ENCODE measurements around the gene GPX4.
"Not testable (repeated sequence)": the region's sequence is repeated elsewhere in the genome, so short reads cannot be mapped to it uniquely, and the experiment has no call there.

GPX4 gene

DNA sequence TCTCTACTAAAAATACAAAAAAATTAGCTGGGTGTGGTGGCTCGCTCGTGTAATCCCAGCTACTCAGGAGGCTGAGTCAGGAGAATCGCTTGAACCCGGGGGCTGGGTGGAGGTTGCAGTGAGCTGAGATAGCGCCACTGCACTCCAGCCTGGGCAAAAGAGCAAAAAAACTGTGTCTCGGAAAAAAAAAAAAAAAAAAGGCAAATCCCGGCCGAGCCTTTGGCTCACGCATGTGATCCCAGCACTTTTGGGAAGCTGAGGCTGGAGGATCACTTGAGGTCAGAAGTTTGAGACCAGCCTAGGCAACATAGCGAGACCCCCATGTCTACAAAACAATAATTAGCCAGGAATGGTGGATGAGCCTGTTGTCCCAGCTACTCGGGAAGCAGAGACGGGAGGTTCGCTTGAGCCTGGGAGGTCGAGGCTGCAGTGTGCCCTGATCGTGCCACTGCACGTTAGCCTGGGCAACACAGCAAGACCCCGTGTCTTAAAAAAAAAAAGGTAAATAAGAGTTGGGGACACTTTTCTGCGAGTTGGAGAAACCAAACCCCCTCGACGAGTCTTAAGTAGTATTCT is 574 bp upstream of the GPX4 start:
- no peak for DNase-seq

DNA sequence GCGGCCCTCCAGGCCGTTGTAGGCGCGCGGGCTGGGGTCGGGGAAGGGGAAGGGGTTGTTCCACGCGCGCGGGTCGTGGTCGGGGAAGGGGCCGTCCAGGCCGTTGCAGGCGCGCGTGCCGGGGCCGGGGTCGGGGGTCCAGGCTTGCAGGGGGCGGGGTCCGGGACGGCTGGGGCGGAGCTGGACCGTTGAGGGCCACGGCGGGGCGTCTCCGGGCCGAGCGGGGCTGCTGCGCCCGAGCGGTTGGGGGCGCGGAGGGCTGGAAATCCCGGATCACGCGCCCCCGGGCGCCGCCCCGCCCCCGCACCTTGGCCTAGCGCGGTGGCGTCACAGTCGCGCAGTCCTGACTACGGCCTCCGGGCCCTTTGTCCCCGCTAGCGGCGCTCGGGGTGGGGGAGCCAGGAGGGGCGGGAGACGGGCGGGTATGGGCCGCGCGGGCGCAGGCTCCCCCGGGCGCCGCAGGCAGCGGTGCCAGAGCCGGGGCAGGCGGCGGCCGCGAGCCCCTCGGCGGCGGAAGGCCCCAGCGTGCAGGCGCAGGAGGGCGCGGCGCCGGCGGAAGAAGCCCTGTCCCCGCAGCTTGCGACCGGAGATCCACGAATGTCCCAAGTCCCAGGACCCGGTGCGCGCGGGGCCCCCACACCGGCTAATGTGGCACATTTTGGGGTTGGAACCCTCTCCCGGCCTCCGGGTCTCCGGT is 665 bp downstream of the GPX4 start:
- peak; percentile 47 to 60 (median 56) for DNase-seq

DNA sequence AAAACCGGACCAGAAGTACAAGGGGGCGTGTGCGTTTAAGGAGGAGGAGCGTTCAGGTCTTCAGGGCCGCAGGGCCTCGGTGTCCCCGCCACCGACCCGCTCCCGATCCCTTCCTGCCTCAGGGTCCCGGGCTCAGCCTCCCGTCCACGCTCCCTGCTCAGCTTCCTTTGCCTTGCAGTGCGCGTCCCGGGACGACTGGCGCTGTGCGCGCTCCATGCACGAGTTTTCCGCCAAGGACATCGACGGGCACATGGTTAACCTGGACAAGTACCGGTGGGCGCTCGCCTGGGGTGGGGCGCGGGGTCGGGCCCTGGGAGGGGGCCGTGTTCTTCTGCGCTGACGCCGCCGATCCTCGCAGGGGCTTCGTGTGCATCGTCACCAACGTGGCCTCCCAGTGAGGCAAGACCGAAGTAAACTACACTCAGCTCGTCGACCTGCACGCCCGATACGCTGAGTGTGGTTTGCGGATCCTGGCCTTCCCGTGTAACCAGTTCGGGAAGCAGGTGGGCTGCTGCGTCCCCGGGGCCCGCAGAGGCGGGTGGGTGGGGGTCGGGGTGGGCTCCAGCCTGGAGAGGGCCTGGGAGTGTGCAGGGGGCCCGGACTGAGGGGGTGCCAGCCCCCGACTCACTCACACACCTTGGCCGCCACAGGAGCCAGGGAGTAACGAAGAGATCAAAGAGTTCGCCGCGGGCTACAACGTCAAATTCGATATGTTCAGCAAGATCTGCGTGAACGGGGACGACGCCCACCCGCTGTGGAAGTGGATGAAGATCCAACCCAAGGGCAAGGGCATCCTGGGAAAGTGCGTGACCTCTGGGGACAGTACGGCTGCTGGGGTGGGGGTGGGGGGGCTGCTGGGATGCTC is 1.4 kb downstream of the GPX4 start:
- no peak for DNase-seq

DNA sequence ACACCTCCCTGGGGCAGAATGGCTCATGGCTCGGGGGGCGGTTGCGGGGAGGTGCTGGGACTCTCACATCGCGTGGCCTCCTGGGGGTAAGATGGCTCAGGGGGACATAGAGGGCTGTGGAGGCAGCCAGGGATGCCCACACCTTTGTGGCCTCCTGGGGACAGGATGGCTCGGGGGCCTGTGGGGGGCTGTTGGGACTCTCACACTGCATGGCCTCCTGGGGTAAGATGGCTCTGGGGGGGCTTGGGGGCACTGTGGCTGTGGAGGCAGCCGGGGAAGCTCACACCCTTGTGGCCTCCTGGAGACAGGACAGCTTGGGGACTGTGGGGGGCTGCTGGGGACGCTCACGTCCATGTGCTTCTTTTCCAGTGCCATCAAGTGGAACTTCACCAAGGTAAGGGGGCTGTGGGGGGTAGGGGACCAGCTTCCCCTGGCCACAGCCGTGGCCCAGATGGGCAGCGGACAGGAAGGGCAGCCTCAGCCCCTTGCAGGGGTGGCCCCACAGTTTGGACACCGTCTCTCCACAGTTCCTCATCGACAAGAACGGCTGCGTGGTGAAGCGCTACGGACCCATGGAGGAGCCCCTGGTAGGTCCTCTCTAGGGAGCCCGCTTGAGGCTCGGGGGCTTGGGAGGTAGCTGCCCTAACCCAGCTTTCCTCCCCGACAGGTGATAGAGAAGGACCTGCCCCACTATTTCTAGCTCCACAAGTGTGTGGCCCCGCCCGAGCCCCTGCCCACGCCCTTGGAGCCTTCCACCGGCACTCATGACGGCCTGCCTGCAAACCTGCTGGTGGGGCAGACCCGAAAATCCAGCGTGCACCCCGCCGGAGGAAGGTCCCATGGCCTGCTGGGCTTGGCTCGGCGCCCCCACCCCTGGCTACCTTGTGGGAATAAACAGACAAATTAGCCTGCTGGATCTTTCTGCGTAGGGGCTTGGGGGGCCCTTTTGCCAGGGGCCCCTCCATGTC is 2.4 kb downstream of the GPX4 start:
- DNase-seq = no peak

- DNase-seq = no peak
These were observed 3.3 kb downstream of the GPX4 start for GRCh38 chr19:1106841-1107660.

GRCh38 chr19:1107661-1108261 is 4.0 kb downstream of the GPX4 start:
- DNase-seq = no peak

- no peak for DNase-seq
These were observed 4.7 kb downstream of the GPX4 start for GRCh38 chr19:1108291-1109031.

GRCh38 chr19:1109032-1109551 is 5.3 kb downstream of the GPX4 start:
- no peak for DNase-seq

GRCh38 chr19:1109697-1110671 is 6.2 kb downstream of the GPX4 start:
- DNase-seq = no peak

- DNase-seq = no peak
These were observed 7.2 kb downstream of the GPX4 start for GRCh38 chr19:1110809-1111640.

- DNase-seq = no peak
These were observed 8.0 kb downstream of the GPX4 start for GRCh38 chr19:1111641-1112267.

DNA sequence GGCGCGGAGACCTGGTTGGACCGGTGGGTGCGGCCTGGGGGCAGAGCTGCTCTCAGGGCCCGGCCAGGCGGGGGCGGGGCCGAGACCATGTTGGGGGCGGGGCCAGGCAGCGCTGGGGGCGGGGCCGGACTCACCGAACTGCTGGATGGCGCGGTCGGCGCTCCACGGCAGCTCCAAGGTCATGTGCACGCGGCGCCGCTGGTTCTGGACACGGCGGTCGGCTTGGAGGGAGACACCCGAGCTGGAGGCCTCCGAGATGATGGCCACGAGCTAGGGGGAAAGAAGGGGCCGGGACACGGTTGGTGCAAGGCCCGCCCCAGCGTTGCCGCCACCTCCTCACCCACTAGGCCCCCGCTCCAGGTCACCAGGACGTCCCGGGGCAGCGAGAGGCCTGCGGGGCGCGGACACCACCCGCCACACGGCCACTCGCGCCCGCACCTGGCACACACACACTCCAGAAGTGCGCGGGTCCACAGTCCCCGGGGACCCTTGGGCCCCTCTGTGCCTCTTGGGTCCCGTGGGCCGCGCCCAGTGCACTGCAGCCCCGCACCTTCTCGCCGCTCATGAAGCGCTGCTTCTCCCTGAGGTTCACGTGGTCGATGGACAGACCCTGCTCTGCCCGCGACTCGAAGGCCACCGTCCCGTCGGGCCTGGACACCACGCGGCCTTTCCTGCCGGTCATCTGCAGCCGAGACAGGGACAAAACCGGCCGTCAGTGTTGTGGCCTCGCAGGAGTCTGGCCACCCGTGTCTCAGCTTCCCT is 8.7 kb downstream of the GPX4 start:
- DNase-seq = no peak

GRCh38 chr19:1113030-1113985 is 9.5 kb downstream of the GPX4 start:
- peak; percentile 54 to 75 (median 66) for DNase-seq

GRCh38 chr19:1113986-1114483 is 10.2 kb downstream of the GPX4 start:
- DNase-seq = no peak

- not testable (repeated sequence) for DNase-seq
These were observed 10.9 kb downstream of the GPX4 start for GRCh38 chr19:1114728-1115127.
